OCI-LY1 (cell line): ENCODE measurements around the gene CDK18.

Experiments
- H2AFZ ChIP-seq: fragments of 200-600 bp; sonication (generic), shearing (Covaris generic); 2 replicates; pipeline ENCODE4 v1.6.0; 2014; ENCODE audit warnings: antibody characterized with exemption, mild to moderate bottlenecking, low read length
- H3F3A ChIP-seq: fragments of 200-600 bp; sonication (generic), shearing (Covaris generic); 2 replicates; pipeline ENCODE4 v1.6.0; 2014; ENCODE audit warnings: mild to moderate bottlenecking, antibody characterized with exemption, low read length, moderate library complexity; ENCODE audit not compliant: insufficient read depth
- H3K27ac ChIP-seq: fragments of 200-600 bp; sonication (generic); 2 replicates; pipeline ENCODE4 v1.5.1; 2014; ENCODE audit warnings: low read length, mixed run types, mild to moderate bottlenecking, low read depth; ENCODE audit not compliant: poor library complexity, severe bottlenecking
- H3K27me3 ChIP-seq: fragments of 200-600 bp; sonication (generic); 2 replicates; pipeline ENCODE4 v1.6.0; 2014; ENCODE audit warnings: antibody characterized with exemption, mild to moderate bottlenecking, low read length, moderate library complexity; ENCODE audit not compliant: insufficient read depth
- H3K36me3 ChIP-seq: fragments of 200-600 bp; sonication (generic); 2 replicates; pipeline ENCODE4 v1.6.1; 2014; ENCODE audit warnings: mild to moderate bottlenecking, antibody characterized with exemption, low read length, moderate library complexity, mixed read lengths; ENCODE audit not compliant: insufficient read depth
- H3K4me1 ChIP-seq: fragments of 200-600 bp; sonication (generic); 2 replicates; pipeline ENCODE4 v1.5.1; 2014; ENCODE audit warnings: mild to moderate bottlenecking, low read length, moderate library complexity; ENCODE audit not compliant: insufficient read depth, severe bottlenecking
- H3K4me2 ChIP-seq: fragments of 200-600 bp; sonication (generic), shearing (Covaris generic); 2 replicates; pipeline ENCODE4 v1.6.1; 2014; ENCODE audit warnings: low read length
- H3K4me3 ChIP-seq: fragments of 200-600 bp; sonication (generic); 2 replicates; pipeline ENCODE4 v1.5.1; 2014; ENCODE audit warnings: low read length, low read depth, mild to moderate bottlenecking, mixed read lengths; ENCODE audit not compliant: poor library complexity, severe bottlenecking
- H3K79me2 ChIP-seq: fragments of 200-600 bp; shearing (Covaris generic); 2 replicates; pipeline ENCODE4 v1.6.1; 2016; ENCODE audit warnings: mixed run types, low read length, mixed read lengths; ENCODE audit not compliant: insufficient read depth
- H3K9ac ChIP-seq: fragments of 200-600 bp; sonication (generic), shearing (Covaris generic); 2 replicates; pipeline ENCODE4 v1.6.1; 2014; ENCODE audit warnings: mild to moderate bottlenecking, low read length, mixed read lengths
- H3K9me2 ChIP-seq: fragments of 200-600 bp; sonication (generic), shearing (Covaris generic); 2 replicates; pipeline ENCODE4 v1.6.1; 2014; ENCODE audit warnings: low read depth, mild to moderate bottlenecking, low read length, mixed read lengths
- H3K9me3 ChIP-seq: fragments of 200-600 bp; shearing (Covaris generic); 2 replicates; pipeline ENCODE4 v1.6.1; 2014; ENCODE audit warnings: low read length, mixed read lengths
- H4K20me1 ChIP-seq: fragments of 200-600 bp; sonication (generic), shearing (Covaris generic); 2 replicates; pipeline ENCODE4 v1.6.0; 2016; ENCODE audit warnings: mild to moderate bottlenecking, low read length; ENCODE audit not compliant: insufficient read depth
- EZH2 ChIP-seq: fragments of 200-600 bp; sonication (generic), shearing (Covaris generic); IDR thresholded peaks from 2 replicates; pipeline ENCODE4 v1.8.0; 2017; ENCODE audit warnings: borderline replicate concordance, mixed run types, mild to moderate bottlenecking, antibody characterized with exemption, low read length, moderate library complexity, mixed read lengths
- TF ChIP-seq, protein P1 (sequence below): fragments of 200-600 bp; sonication (generic), shearing (Covaris generic); IDR thresholded peaks from 2 replicates; pipeline ENCODE4 v1.5.1; 2017; ENCODE audit warnings: mild to moderate bottlenecking, antibody characterized with exemption, low read length, moderate library complexity, mixed read lengths

Gene CDK18

DNA sequence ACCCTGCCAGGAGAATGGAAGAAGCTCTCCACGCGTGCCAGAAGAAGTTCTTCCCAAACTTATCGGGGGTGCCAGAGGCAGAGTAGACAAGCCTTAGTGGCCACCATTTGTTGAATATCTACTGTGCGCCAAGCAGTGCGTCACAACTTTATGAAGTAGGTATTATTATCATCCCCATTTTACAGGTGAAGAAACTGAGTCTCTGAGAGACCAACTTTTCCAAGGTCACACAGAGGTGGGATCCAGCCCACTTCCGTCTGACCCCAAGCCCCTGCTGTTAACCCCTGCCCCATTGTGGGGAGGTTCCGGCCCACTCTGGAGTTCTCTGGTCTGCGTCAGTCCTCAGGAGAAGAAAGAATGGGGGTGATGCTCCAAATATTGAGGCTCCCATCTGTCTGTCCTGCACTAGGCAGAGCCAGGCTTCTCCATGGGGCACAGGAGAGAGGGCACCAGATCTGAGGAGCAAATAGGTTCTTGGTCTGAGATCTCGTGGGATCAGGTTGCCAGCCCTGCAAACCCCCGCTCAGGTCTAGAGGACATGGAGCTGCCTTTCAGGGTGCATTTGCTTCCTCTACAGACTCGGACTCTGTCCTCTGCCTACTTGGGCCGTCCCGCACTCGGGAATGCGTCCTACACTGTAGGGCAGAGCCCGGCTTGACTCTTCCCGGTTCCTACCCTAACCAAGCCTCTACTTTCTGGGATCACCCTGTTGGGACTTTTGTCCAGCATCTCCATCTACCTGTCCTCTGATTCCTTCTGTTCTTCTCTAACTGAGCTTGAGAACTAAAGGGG lies 2.1 kb downstream of the CDK18 start:
- Histone ChIP-seq H3K9me2 (no peaks in the 10 kb centered on the region), H3K27me3 (peaks cover 2% of the 10 kb centered on the region; the same call in 1 of the 2 replicates), H3K9me3 (no peaks in the 10 kb centered on the region), H3F3A (no peaks in the 10 kb centered on the region), H3K9ac (no peak overlapping the region), H3K79me2 (no peaks in the 10 kb centered on the region), H3K27ac (no peak overlapping the region), H3K4me1 (peaks cover 10% of the 10 kb centered on the region), H3K36me3 (no peaks in the 10 kb centered on the region), H4K20me1 (no peaks in the 10 kb centered on the region), H2AFZ (no peak overlapping the region), H3K4me3 (no peak overlapping the region), H3K4me2 (no peak overlapping the region)
- TF ChIP-seq, protein P1, sequence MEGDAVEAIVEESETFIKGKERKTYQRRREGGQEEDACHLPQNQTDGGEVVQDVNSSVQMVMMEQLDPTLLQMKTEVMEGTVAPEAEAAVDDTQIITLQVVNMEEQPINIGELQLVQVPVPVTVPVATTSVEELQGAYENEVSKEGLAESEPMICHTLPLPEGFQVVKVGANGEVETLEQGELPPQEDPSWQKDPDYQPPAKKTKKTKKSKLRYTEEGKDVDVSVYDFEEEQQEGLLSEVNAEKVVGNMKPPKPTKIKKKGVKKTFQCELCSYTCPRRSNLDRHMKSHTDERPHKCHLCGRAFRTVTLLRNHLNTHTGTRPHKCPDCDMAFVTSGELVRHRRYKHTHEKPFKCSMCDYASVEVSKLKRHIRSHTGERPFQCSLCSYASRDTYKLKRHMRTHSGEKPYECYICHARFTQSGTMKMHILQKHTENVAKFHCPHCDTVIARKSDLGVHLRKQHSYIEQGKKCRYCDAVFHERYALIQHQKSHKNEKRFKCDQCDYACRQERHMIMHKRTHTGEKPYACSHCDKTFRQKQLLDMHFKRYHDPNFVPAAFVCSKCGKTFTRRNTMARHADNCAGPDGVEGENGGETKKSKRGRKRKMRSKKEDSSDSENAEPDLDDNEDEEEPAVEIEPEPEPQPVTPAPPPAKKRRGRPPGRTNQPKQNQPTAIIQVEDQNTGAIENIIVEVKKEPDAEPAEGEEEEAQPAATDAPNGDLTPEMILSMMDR: no peak
- no peak for TF ChIP-seq EZH2

DNA sequence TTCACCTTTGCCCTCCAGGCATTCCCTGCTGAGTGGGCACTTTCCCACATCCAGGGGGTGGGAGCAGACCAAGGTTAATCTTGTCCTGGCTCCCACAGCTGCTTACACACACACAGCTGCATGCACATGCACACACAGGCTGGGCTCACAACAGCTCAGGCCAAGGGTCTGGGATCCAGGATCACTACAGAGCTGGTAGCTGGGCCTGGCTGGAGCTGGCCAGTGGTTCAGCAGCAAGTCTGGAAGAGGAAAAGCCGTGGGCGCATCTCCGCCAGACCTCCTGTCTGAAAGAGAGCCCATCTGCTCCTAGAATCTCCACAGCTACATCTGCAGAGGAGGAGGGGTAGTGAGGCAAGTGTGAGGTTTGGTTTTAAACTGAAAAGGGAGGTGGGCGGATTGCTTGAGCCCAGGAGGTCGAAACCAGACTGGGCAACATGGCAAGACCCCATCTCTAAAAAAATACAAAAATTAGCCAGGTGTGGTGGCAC lies 3.8 kb downstream of the CDK18 start:
- Histone ChIP-seq H3K36me3 (no peaks in the 10 kb centered on the region), H4K20me1 (no peaks in the 10 kb centered on the region), H3K9ac (no peak overlapping the region), H3F3A (no peaks in the 10 kb centered on the region), H3K4me3 (no peak overlapping the region), H2AFZ (no peak overlapping the region), H3K27me3 (peaks cover 6% of the 10 kb centered on the region; the same call in 1 of the 2 replicates), H3K79me2 (no peaks in the 10 kb centered on the region), H3K4me2 (no peak overlapping the region), H3K4me1 (peaks cover 10% of the 10 kb centered on the region), H3K9me2 (no peaks in the 10 kb centered on the region), H3K27ac (no peak overlapping the region), H3K9me3 (no peaks in the 10 kb centered on the region)
- no peak for TF ChIP-seq EZH2
- TF ChIP-seq, protein P1: no peak

DNA sequence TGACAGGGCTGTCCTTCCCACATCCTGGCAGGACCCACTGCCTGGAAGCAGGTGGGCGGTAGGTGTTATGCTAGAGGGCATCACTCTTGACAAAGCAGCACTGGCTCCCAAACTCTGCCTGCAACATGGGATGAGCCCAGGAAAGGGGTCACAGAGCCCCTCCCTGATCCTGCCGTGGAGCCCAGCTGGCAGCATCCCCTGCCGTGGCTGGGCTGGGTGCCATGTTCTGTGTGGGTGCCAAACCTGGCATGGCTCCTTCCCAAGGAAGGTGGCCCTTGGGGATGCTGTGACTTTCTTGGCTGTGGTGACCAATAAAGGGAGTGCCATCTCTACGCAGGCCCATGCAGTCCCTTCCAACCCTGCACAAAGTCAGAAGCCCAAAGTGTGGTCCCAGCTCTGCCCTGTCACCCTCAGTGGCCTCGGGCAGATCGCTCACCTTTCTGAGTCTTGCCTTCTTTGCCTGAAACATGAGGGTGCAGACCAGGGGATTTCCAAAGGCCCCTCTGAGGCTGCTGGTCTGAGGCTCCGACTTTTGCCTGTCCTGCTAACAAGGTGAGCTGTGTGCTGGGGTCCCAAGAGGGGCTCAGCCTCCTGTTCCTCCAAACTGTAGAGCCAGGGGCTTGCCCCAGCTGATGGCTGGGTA lies 6.0 kb downstream of the CDK18 start:
- Histone ChIP-seq H4K20me1 (no peaks in the 10 kb centered on the region), H3F3A (no peaks in the 10 kb centered on the region), H3K27me3 (peaks cover 6% of the 10 kb centered on the region; the same call in 1 of the 2 replicates), H3K36me3 (no peaks in the 10 kb centered on the region), H3K9ac (no peak overlapping the region), H3K9me2 (no peaks in the 10 kb centered on the region), H3K4me2 (no peak overlapping the region), H3K4me3 (no peak overlapping the region), H3K79me2 (no peaks in the 10 kb centered on the region), H3K9me3 (no peaks in the 10 kb centered on the region), H3K27ac (no peak overlapping the region), H2AFZ (no peak overlapping the region), H3K4me1 (peaks cover under 1% of the 10 kb centered on the region)
- TF ChIP-seq EZH2: no peak
- TF ChIP-seq, protein P1: no peak
